HEK293T (cell line): ENCODE measurements around the gene GPATCH4.

Experiments
- CTCF ChIA-PET: fragments of 350-600 bp; formaldehyde crosslinking; extraction: SDS; loops from one replicate; lab custom pipeline; 2021; ENCODE audit warnings: antibody characterized with exemption, inconsistent platforms; lab: Yijun Ruan, JAX
- POLR2A ChIA-PET: fragments of 350-600 bp; formaldehyde crosslinking; extraction: SDS; loops from one replicate; lab custom pipeline; 2020; ENCODE audit warnings: antibody characterized with exemption, inconsistent platforms; lab: Yijun Ruan, JAX
- DNase-seq: peaks from one replicate; pipeline ENCODE4 v3.0.0; 2012; ENCODE audit warnings: mixed read lengths; ENCODE audit errors: extremely low spot score
- ARNT ChIP-seq: fragments of 450-650 bp; IDR thresholded peaks from 2 replicates; pipeline ENCODE4 v1.6.1; 2017; ENCODE audit warnings: mild to moderate bottlenecking
- BHLHE40 ChIP-seq: fragments of 450-650 bp; IDR thresholded peaks from 2 replicates; pipeline ENCODE4 v1.6.1; 2016; ENCODE audit warnings: mild to moderate bottlenecking, moderate library complexity, borderline replicate concordance
- CTBP1 ChIP-seq: fragments of 450-650 bp; IDR thresholded peaks from 2 replicates; pipeline ENCODE4 v1.6.1; 2016; ENCODE audit warnings: borderline replicate concordance
- ELF4 ChIP-seq: fragments of 450-650 bp; IDR thresholded peaks from 2 replicates; pipeline ENCODE4 v1.6.1; 2017; ENCODE audit warnings: antibody characterized with exemption
- FOXA1 ChIP-seq: fragments of 450-650 bp; IDR thresholded peaks from 2 replicates; pipeline ENCODE4 v1.6.1; 2016; ENCODE audit warnings: mild to moderate bottlenecking
- FOXK2 ChIP-seq: fragments of 450-650 bp; IDR thresholded peaks from 2 replicates; pipeline ENCODE4 v1.6.1; 2016; ENCODE audit warnings: mild to moderate bottlenecking
- FOXM1 ChIP-seq: fragments of 450-650 bp; IDR thresholded peaks from 2 replicates; pipeline ENCODE4 v1.6.1; 2017; ENCODE audit warnings: mild to moderate bottlenecking, borderline replicate concordance
- HDGF ChIP-seq: fragments of 450-650 bp; IDR thresholded peaks from 2 replicates; pipeline ENCODE4 v1.6.1; 2017; ENCODE audit warnings: antibody characterized with exemption, borderline replicate concordance
- L3MBTL2 ChIP-seq: fragments of 450-650 bp; conservative IDR thresholded peaks from 2 replicates; pipeline ENCODE4 v1.6.1; 2016; ENCODE audit warnings: mild to moderate bottlenecking
- LEF1 ChIP-seq: fragments of 450-650 bp; IDR thresholded peaks from 2 replicates; pipeline ENCODE4 v1.6.1; 2017; ENCODE audit warnings: mild to moderate bottlenecking, borderline replicate concordance
- NFRKB ChIP-seq: fragments of 450-650 bp; IDR thresholded peaks from 2 replicates; pipeline ENCODE4 v1.6.1; 2016; ENCODE audit warnings: mild to moderate bottlenecking, moderate library complexity
- SP1 ChIP-seq: fragments of 450-650 bp; IDR thresholded peaks from 2 replicates; pipeline ENCODE4 v1.6.1; 2017
- SUZ12 ChIP-seq: fragments of 450-650 bp; IDR thresholded peaks from 2 replicates; pipeline ENCODE4 v1.6.1; 2016; ENCODE audit warnings: mild to moderate bottlenecking
- TARDBP ChIP-seq: fragments of 450-650 bp; IDR thresholded peaks from 2 replicates; pipeline ENCODE4 v1.6.1; 2016
- ZNF384 ChIP-seq: fragments of 450-650 bp; IDR thresholded peaks from 2 replicates; pipeline ENCODE4 v1.6.1; 2016
- TF ChIP-seq, protein P1 (sequence below): fragments of 450-650 bp; IDR thresholded peaks from 2 replicates; pipeline ENCODE4 v1.6.1; 2016

The GPATCH4 gene

GRCh38 chr1:156625436-156626078 is 24.3 kb upstream of the GPATCH4 start:
- ChIA-PET CTCF (interaction anchor here (0.7 to 6.5 kb wide), 13 partner anchors 8 to 80 kb away, joined by 3 to 97 read pairs (median 7); partner anchors contain the start of genes BCAN, CRABP2 and NES), POLR2A (interaction anchor here (0.9 to 4.2 kb wide), 5 partner anchors 17 to 125 kb away, joined by 3 to 33 read pairs (median 6); partner anchors contain the start of genes MEF2D and NAXE)
- peak; percentile 73 for DNase-seq
- TF ChIP-seq, protein P1, sequence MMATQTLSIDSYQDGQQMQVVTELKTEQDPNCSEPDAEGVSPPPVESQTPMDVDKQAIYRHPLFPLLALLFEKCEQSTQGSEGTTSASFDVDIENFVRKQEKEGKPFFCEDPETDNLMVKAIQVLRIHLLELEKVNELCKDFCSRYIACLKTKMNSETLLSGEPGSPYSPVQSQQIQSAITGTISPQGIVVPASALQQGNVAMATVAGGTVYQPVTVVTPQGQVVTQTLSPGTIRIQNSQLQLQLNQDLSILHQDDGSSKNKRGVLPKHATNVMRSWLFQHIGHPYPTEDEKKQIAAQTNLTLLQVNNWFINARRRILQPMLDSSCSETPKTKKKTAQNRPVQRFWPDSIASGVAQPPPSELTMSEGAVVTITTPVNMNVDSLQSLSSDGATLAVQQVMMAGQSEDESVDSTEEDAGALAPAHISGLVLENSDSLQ = no peak
- TF ChIP-seq TARDBP (peak; percentile 89), SP1 (no peak), L3MBTL2 (no peak), ELF4 (no peak), FOXA1 (no peak), CTBP1 (no peak)

GRCh38 chr1:156624814-156625435 is 23.6 kb upstream of the GPATCH4 start:
- no peak for DNase-seq
- ChIA-PET CTCF (interaction anchor here (0.6 to 6.5 kb wide), 24 partner anchors 7 to 295 kb away, joined by 3 to 97 read pairs (median 5); partner anchors contain the start of genes BCAN, CRABP2, LRRC71 and NAXE), POLR2A (interaction anchor here (0.8 to 4.2 kb wide), 20 partner anchors 9 to 168 kb away, joined by 3 to 33 read pairs (median 5); partner anchors contain the start of genes BCAN, IQGAP3, MEF2D and MRPL24)

GRCh38 chr1:156623946-156624813 is 22.9 kb upstream of the GPATCH4 start:
- ChIA-PET POLR2A (interaction anchor here (0.6 to 4.2 kb wide), 28 partner anchors 8 to 167 kb away, joined by 3 to 33 read pairs (median 4); partner anchors contain the start of genes BCAN, IQGAP3, ISG20L2 and MEF2D), CTCF (interaction anchor here (0.6 to 6.5 kb wide), 28 partner anchors 8 to 450 kb away, joined by 3 to 97 read pairs (median 4); partner anchors contain the start of genes BCAN, CRABP2, LRRC71 and NAXE)
- peak; percentile 94 for TF ChIP-seq L3MBTL2
- TF ChIP-seq HDGF = 0 out of 2 replicates have a peak, but pooled peaks have one; percentile 39
- no peak for TF ChIP-seq SP1
- TF ChIP-seq, protein P1 = no peak
- no peak for TF ChIP-seq ELF4
- peak; percentile 85 for DNase-seq

More at GRCh38 chr1:156624814-156625435, 23.6 kb upstream of the GPATCH4 start:
- TF ChIP-seq BHLHE40 = no peak
- peak; percentile 79 for TF ChIP-seq L3MBTL2
- TF ChIP-seq SUZ12 = no peak
- TF ChIP-seq ELF4 = no peak

DNA sequence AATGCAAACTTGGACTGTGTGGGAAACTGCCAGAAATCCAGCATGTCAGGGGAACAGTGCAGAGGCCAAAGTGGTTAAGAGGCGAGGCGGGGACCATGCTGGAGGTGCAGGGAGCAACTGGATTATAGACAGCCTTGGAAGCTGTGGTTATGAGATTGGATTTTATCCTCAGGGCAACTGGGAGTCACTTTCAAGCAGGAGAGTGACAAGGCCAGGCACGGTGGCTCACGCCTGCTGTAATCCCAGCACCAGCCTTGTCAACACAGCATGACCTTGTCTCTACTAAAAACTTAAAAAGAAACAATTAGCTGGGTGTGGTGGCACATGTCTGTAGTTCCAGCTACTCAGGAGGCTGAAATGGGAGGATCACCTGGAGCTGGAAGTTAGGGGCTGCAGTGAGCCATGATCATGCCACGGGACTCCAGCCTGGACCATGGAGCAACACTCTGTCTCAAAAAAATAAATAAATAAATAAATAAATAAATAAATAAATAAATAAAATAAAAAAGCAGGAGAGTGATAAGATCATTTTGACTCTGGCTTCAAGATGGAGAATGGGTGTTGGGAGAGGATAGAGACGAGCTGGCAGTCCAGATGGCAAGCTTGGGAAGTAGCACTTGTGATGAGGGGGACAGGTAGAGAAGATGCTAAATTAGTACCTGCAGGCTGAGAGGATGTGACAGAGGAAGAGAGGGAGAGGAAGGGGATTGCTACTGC is 21.5 kb upstream of the GPATCH4 start:
- POLR2A ChIA-PET = interaction anchor here (2.2 to 4.2 kb wide), 3 partner anchors 30 to 121 kb away, joined by 10 to 33 read pairs (median 25); partner anchors contain the start of genes MEF2D and NAXE
- DNase-seq = no peak
- TF ChIP-seq FOXM1 = no peak
- no peak for TF ChIP-seq ELF4
- no peak for TF ChIP-seq NFRKB
- no peak for TF ChIP-seq ARNT
- TF ChIP-seq, protein P1 = no peak
- TF ChIP-seq BHLHE40 = no peak
- no peak for TF ChIP-seq SP1
- TF ChIP-seq CTBP1 = no peak
- no peak for TF ChIP-seq TARDBP
- TF ChIP-seq SUZ12 = no peak
- TF ChIP-seq ZNF384 = no peak
- no peak for TF ChIP-seq FOXA1
- no peak for TF ChIP-seq FOXK2
- no peak for TF ChIP-seq L3MBTL2
- TF ChIP-seq LEF1 = no peak
- no peak for TF ChIP-seq HDGF
- CTCF ChIA-PET = interaction anchor here (0.5 to 6.5 kb wide), 5 partner anchors 31 to 169 kb away, joined by 3 to 97 read pairs (median 10); partner anchors contain the start of gene NAXE

DNA sequence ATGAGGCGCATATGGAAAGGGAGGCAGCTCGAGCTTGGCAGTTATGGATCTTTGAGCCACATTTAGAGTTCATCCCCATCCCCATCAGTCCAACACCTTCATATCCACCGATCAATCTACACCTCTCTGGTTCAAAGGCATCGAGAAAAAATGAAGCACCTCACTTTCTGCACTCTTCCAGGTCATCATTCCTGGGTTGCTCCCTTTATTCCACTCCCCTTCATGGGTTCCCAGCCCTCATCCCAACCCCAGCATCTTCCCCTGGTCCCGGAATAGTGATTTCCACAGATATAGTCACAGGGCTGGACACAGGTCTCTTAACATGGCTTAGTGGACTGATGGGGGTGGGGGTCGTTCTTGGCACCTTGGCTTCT is 18.3 kb upstream of the GPATCH4 start:
- TF ChIP-seq SP1 = no peak
- no peak for TF ChIP-seq FOXA1
- TF ChIP-seq ARNT = no peak
- no peak for TF ChIP-seq HDGF
- no peak for TF ChIP-seq L3MBTL2
- TF ChIP-seq FOXM1 = no peak
- TF ChIP-seq, protein P1 = no peak
- TF ChIP-seq FOXK2 = no peak
- TF ChIP-seq SUZ12 = no peak
- TF ChIP-seq ZNF384 = no peak
- TF ChIP-seq NFRKB = no peak
- no peak for TF ChIP-seq CTBP1
- no peak for TF ChIP-seq BHLHE40
- no peak for TF ChIP-seq LEF1
- no peak for TF ChIP-seq TARDBP
- POLR2A ChIA-PET = interaction anchor here (1.0 to 2.2 kb wide), 7 partner anchors 19 to 109 kb away, joined by 3 to 11 read pairs (median 4); partner anchors contain the start of genes GPATCH4, ISG20L2, METTL25B and NAXE
- CTCF ChIA-PET = interaction anchor here (0.6 to 3.0 kb wide), 16 partner anchors 8 to 1376 kb away, joined by 3 to 13 read pairs (median 4); partner anchors contain the start of genes CRABP2 and NAXE
- no peak for DNase-seq
